HAP-1 (cell line): ENCODE measurements around the gene FAH.

Experiments used
- DNase-seq, 2 experiments: peaks; one replicate each; pipeline ENCODE4 v3.0.0-alpha.2; 2016 to 2020; ENCODE audit warnings: low spot score in 2 of 2
- H3K27me3 ChIP-seq: fragments of 250-450 bp; sonication (Bioruptor Pico); 2 replicates; pipeline ENCODE4 v1.5.1; 2020; ENCODE audit warnings: low read depth, mild to moderate bottlenecking, moderate library complexity
- H3K36me3 ChIP-seq: fragments of 250-450 bp; sonication (Bioruptor Pico); replicated peaks from 2 replicates; pipeline ENCODE4 v1.5.1; 2020; ENCODE audit warnings: mild to moderate bottlenecking
- H3K4me1 ChIP-seq: fragments of 250-450 bp; sonication (Bioruptor Pico); 2 replicates; pipeline ENCODE4 v1.5.1; 2020; ENCODE audit warnings: mild to moderate bottlenecking
- H3K4me3 ChIP-seq: fragments of 250-450 bp; sonication (Bioruptor Pico); 2 replicates; pipeline ENCODE4 v1.5.1; 2020; ENCODE audit warnings: mild to moderate bottlenecking, moderate library complexity
- H3K9me3 ChIP-seq: fragments of 250-450 bp; sonication (Bioruptor Pico); 2 replicates; pipeline ENCODE4 v1.5.1; 2020; ENCODE audit warnings: mild to moderate bottlenecking, moderate library complexity
- in situ Hi-C: fragments of 300-500 bp; cut with MboI; formaldehyde crosslinking; loops from 3 replicates; pipeline ENCODE4 v1.14.3; 2020; ENCODE audit warnings: low sequenced_read_pairs, inconsistent platforms, mixed read lengths

Gene FAH

DNA sequence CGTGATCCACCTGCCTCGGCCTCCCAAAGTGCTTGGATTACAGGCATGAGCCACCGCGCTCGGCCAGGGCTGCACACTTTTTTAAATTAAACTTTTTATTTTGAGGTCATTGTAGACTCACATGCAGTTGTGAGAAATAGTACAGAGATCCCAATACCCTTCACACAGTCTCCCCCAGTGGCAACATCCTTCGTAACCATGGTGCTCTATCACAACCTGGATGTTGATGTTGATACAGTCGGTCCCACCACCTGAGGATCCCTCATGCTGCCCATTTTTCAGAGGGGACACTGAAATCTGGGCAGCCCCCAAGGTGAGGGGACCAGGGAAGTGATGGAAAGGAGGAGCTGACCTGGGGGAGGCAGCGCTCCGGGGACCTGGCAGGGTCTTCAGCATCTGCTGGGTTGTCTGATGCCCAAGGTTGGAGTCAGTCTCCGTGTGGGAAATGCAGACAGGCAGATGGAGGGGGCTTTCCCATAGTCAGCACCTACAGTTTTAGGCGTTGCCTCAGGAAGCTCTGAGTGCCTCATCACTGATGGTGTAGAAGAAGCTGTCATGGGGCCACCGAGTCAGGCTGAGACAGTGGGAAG is 17.1 kb downstream of the FAH start:
- in situ Hi-C loops: loop anchor here (25.0 kb wide), 1 partner anchor 833 kb away; no protein-coding TSS in a partner anchor
- Histone ChIP-seq H3K36me3 (peaks cover 35% of the 10 kb centered on the region), H3K9me3 (no peaks in the 10 kb centered on the region), H3K27me3 (no peaks in the 10 kb centered on the region), H3K4me1 (no peaks in the 10 kb centered on the region), H3K4me3 (no peak overlapping the region)
- no peak for DNase-seq

GRCh38 chr15:80170596-80170995 is 17.8 kb downstream of the FAH start:
- Histone ChIP-seq H3K27me3 (no peaks in the 10 kb centered on the region), H3K4me1 (no peaks in the 10 kb centered on the region), H3K9me3 (no peaks in the 10 kb centered on the region), H3K4me3 (no peak overlapping the region), H3K36me3 (peaks cover 40% of the 10 kb centered on the region)
- in situ Hi-C loops: loop anchor here (25.0 kb wide), 1 partner anchor 833 kb away; no protein-coding TSS in a partner anchor
- no peak for DNase-seq

- Histone ChIP-seq H3K4me3 (no peak overlapping the region), H3K4me1 (no peaks in the 10 kb centered on the region), H3K36me3 (peaks cover 41% of the 10 kb centered on the region), H3K27me3 (no peaks in the 10 kb centered on the region), H3K9me3 (no peaks in the 10 kb centered on the region)
- DNase-seq: no peak
- in situ Hi-C loops: loop anchor here (25.0 kb wide), 1 partner anchor 834 kb away; no protein-coding TSS in a partner anchor
Measured at GRCh38 chr15:80171787-80172186, 19.0 kb downstream of the FAH start.

- DNase-seq: no peak
- no peaks in the 10 kb centered on the region for H3K9me3 ChIP-seq
- no peaks in the 10 kb centered on the region for H3K27me3 ChIP-seq
- in situ Hi-C loops: loop anchor here (25.0 kb wide), 1 partner anchor 835 kb away; no protein-coding TSS in a partner anchor
- H3K4me3 ChIP-seq: no peak overlapping the region
- H3K4me1 ChIP-seq: no peaks in the 10 kb centered on the region
- H3K36me3 ChIP-seq: peaks cover 41% of the 10 kb centered on the region
Measured at GRCh38 chr15:80172401-80172800, 19.6 kb downstream of the FAH start.

DNA sequence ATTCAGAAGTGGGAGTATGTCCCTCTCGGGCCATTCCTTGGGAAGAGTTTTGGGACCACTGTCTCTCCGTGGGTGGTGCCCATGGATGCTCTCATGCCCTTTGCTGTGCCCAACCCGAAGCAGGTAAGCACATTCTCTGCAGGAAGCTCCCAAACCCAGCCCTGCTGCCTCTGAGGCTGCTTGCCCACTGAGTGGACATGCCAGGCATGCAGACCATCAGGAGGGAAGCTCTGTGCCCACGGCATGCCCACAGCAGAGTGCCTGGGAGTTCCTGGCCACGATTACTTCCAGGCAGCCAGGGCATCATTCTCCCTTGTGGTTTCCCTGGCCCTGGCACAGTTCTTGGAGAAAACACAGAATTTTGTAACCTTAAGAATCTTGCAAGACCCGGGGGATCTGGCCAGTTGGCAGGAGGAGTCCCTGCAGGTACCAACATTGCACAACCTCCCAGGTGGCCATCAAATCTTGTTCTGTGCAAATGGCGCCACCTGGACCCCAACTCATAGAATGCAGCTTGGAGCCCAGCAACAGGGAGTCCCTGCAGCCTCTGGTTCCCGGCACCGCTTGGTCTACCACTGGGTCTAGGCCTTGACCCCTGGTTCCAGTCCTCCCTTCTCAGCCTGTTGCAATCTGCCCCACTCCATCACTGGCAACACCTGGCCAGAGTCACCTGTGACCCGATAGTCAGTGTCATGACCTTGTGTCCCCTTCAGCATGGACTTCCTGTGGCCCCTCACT is 20.4 kb downstream of the FAH start:
- Histone ChIP-seq H3K27me3 (no peaks in the 10 kb centered on the region), H3K9me3 (no peaks in the 10 kb centered on the region), H3K4me1 (no peaks in the 10 kb centered on the region), H3K4me3 (no peak overlapping the region), H3K36me3 (peaks cover 41% of the 10 kb centered on the region)
- in situ Hi-C loops: loop anchor here (25.0 kb wide), 1 partner anchor 836 kb away; no protein-coding TSS in a partner anchor
- DNase-seq: peak; percentile 77 to 88

DNA sequence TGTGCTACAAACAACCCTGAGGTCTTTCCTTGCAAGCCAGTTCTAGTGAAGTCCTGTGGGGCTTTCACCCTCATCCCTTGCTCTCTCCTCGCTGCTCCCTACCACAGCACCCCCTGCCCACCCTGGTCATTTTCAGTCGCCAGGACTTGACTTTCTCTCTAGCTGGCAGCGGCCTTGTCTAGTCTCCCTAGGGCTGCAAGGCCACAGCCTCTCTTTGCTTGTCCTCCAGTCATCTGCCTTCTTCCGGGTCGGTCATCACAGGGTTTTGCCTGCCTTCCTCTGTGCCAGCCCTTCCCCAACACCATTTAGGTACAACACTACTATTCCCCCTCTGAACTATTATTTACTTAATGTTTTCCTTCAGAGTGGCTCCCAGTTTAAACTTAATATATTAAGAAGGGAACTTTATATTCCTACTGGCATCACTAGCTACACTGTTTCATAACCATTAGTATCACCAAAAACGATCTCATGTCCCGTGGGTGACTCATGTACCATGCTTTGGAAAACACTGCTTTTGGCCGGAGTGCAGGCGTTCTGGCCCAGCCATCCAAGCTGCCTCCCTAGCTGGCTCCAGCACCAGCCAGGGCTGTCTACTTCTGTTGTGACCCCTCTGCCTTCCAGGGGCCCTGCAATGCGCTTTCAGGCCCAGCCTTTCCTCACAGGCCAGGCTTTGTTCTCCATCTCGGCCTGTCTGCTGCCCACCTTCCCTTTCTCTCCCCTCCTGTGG is 21.4 kb downstream of the FAH start:
- no peak overlapping the region for H3K4me3 ChIP-seq
- H3K36me3 ChIP-seq: peaks cover 37% of the 10 kb centered on the region
- no peaks in the 10 kb centered on the region for H3K27me3 ChIP-seq
- DNase-seq: no peak
- no peaks in the 10 kb centered on the region for H3K4me1 ChIP-seq
- no peaks in the 10 kb centered on the region for H3K9me3 ChIP-seq
- in situ Hi-C loops: loop anchor here (25.0 kb wide), 1 partner anchor 837 kb away; no protein-coding TSS in a partner anchor

DNA sequence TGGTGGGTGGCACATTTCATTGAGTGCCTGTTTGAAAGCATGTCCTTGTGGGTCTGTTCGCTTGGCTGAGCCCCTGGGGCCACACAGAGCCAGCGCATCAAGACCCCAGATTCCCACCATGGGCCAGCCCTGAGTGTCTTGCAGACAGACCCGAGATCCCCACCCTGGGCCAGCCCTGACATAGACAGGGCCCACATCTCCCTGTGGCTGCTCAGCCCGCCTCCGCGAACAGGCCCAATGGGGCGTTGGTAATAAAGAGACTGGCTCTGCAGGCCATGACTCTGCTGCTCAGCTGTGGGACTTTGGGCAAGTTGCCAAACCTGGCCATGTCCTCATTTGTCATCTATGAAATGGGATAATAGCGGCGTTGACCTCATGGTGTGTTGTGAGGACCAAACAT is 22.6 kb downstream of the FAH start:
- Histone ChIP-seq H3K36me3 (peaks cover 38% of the 10 kb centered on the region), H3K4me3 (no peak overlapping the region), H3K27me3 (no peaks in the 10 kb centered on the region), H3K4me1 (no peaks in the 10 kb centered on the region), H3K9me3 (no peaks in the 10 kb centered on the region)
- no peak for DNase-seq
- in situ Hi-C loops: no loop called here

GRCh38 chr15:80176443-80176842 is 23.6 kb downstream of the FAH start:
- H3K9me3 ChIP-seq: no peaks in the 10 kb centered on the region
- no peak overlapping the region for H3K4me3 ChIP-seq
- H3K36me3 ChIP-seq: peaks cover 34% of the 10 kb centered on the region
- H3K27me3 ChIP-seq: no peaks in the 10 kb centered on the region
- no peaks in the 10 kb centered on the region for H3K4me1 ChIP-seq
- DNase-seq: no peak
- in situ Hi-C loops: no loop called here

- Histone ChIP-seq H3K36me3 (peaks cover 31% of the 10 kb centered on the region), H3K4me3 (no peak overlapping the region), H3K9me3 (no peaks in the 10 kb centered on the region), H3K4me1 (no peaks in the 10 kb centered on the region), H3K27me3 (no peaks in the 10 kb centered on the region)
- in situ Hi-C loops: no loop called here
- DNase-seq: no peak
Measured at GRCh38 chr15:80177156-80177555, 24.4 kb downstream of the FAH start.

DNA sequence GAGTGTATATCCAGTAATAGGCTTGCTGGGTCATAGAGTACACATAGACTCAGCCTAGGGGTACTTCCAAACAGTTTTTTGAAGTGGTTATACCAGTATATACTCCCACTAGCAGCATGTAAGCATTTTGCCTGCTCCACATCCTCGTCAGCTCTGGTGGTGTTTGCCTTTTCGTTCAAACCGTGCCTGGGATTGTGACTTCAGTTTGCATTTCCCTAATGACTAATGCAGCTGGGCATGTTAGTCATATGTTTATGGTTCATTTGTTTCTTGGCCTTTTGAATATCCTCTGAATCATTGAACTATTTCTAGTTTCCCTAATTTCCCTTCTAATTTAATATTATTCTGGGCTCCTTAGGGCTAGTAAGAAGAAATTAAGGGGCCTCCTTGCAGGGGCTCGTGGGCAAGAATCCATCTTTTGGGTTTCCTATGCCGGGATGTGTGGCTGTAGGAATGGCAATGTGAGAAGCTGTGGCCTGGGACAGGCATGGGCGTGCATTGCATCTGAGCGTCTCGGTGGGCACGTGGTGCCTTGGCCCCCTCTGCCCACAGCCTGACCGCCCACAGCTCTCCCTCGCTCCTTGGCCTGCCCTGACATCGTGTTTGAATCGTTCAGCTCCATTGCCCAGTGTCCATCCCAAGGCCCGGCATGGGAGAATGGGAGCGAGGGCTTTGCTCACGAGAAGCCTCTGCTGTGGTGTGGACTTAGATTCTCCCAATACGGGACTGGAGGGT is 26.4 kb downstream of the FAH start:
- Histone ChIP-seq H3K4me1 (no peaks in the 10 kb centered on the region), H3K36me3 (peaks cover 33% of the 10 kb centered on the region), H3K27me3 (no peaks in the 10 kb centered on the region), H3K9me3 (no peaks in the 10 kb centered on the region), H3K4me3 (no peak overlapping the region)
- DNase-seq: no peak
- in situ Hi-C loops: no loop called here

DNA sequence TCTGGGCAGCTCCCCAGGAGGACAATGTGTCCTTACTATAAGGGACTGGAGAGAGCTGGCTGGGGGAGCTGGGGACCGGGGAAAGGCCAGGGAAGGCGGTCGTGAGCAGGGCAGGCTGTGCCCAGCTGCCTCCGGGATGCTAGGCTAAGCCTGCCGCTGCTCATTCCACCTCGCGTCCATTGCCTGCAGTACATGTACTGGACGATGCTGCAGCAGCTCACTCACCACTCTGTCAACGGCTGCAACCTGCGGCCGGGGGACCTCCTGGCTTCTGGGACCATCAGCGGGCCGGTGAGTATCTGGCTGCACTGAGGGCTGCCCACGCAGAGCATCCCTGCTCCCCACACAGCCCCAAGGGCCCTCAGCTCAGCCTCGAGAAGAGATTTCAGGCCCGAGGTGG is 27.1 kb downstream of the FAH start:
- Histone ChIP-seq H3K27me3 (no peaks in the 10 kb centered on the region), H3K9me3 (no peaks in the 10 kb centered on the region), H3K36me3 (peaks cover 31% of the 10 kb centered on the region), H3K4me3 (no peak overlapping the region), H3K4me1 (no peaks in the 10 kb centered on the region)
- in situ Hi-C loops: no loop called here
- DNase-seq: no peak

DNA sequence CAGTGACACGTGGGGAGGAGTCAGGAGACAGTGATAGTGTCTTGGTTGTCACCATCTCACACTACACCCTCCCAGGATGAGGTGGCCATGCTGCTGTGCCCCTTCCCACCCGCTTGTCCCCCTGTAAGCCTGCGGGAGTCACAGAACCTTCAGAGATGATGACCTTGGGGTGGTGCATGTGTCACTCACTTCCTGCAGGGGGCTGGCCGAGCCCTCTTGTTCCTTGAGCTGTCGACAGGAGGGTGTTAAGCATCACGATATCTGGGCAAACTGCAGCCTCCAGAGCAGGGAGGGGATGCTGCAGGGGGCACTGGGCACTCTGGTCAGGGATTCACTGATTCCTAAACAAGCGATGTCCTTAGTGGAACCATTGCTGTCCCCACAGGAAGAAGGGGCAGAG is 27.7 kb downstream of the FAH start:
- in situ Hi-C loops: no loop called here
- Histone ChIP-seq H3K27me3 (no peaks in the 10 kb centered on the region), H3K4me3 (no peak overlapping the region), H3K9me3 (no peaks in the 10 kb centered on the region), H3K36me3 (peaks cover 28% of the 10 kb centered on the region), H3K4me1 (no peaks in the 10 kb centered on the region)
- DNase-seq: no peak

GRCh38 chr15:80180986-80181385 is 28.2 kb downstream of the FAH start:
- Histone ChIP-seq H3K27me3 (no peaks in the 10 kb centered on the region), H3K36me3 (peaks cover 30% of the 10 kb centered on the region), H3K4me1 (no peaks in the 10 kb centered on the region), H3K9me3 (no peaks in the 10 kb centered on the region), H3K4me3 (no peak overlapping the region)
- in situ Hi-C loops: no loop called here
- DNase-seq: no peak
